Coronary artery (tissue), 2 donors: ENCODE data around the gene GALNT6.

Experiments
- DNase-seq: peaks from one replicate; pipeline ENCODE4 v3.0.0-alpha.2; 2017; ENCODE audit warnings: low spot score
- H3K27ac ChIP-seq, 2 donors: fragments of 200-600 bp; sonication (generic); one replicate each; pipeline ENCODE4 v1.5.1; 2016 to 2019
- H3K4me3 ChIP-seq: fragments of 200-600 bp; sonication (generic); 2 replicates; pipeline ENCODE4 v1.5.1; 2016; ENCODE audit warnings: mild to moderate bottlenecking, moderate library complexity
- TF ChIP-seq, protein P1 (sequence below): fragments of 200-600 bp; sonication (generic); IDR thresholded peaks from one replicate; pipeline ENCODE4 v1.5.1; 2019; ENCODE audit warnings: antibody characterized with exemption

Gene GALNT6

DNA sequence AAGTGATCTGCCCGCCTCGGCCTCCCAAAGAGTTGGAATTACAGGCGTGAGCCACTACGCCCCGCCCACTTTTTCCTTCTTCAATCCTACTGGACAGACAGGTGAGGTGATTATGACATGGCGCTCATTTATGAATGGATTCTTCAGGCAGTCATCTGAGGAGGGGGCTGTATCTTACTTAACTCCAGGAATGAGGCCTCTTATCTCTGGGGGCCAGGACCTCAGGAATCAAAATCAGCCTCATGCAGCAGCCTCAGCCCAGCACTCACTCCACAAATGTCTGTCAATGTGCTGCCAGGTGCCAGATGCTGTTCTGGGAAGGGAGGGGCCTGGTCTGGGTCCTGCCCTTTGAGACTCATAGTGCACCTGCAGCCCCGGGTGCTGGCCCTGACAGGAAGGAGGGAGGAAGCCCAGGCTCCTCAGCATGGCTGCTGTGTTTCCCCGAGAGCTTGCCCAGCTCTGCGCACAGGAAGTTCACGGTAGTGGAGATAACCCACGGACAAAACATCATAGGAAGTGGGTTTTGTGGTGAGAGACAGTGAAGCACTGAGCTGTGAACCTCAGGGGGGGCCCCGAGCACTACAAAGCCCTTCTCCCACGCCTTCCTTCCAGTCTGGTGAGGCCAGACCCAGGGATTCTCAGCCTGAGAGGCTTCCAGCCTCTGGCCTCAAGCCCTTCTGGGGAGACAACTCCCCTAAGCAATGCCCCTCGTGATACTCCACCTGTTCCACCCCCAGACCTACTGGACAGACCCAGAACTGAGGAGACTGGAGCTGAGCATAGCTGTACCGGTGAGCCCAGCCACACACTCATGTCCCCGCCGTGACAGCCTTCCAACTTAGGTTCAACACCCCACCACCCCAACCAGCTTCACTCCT, 22.3 kb downstream of the GALNT6 start:
- TF ChIP-seq, protein P1, sequence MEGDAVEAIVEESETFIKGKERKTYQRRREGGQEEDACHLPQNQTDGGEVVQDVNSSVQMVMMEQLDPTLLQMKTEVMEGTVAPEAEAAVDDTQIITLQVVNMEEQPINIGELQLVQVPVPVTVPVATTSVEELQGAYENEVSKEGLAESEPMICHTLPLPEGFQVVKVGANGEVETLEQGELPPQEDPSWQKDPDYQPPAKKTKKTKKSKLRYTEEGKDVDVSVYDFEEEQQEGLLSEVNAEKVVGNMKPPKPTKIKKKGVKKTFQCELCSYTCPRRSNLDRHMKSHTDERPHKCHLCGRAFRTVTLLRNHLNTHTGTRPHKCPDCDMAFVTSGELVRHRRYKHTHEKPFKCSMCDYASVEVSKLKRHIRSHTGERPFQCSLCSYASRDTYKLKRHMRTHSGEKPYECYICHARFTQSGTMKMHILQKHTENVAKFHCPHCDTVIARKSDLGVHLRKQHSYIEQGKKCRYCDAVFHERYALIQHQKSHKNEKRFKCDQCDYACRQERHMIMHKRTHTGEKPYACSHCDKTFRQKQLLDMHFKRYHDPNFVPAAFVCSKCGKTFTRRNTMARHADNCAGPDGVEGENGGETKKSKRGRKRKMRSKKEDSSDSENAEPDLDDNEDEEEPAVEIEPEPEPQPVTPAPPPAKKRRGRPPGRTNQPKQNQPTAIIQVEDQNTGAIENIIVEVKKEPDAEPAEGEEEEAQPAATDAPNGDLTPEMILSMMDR, result no peak
- no peak overlapping the region for H3K27ac ChIP-seq
- no peak for DNase-seq

GRCh38 chr12:51365276-51365675, 25.9 kb downstream of the GALNT6 start:
- no peak for DNase-seq
- TF ChIP-seq, protein P1, result no peak

More for the DNA sequence above, 22.3 kb downstream of the GALNT6 start:
- H3K4me3 ChIP-seq, result no peak overlapping the region

GRCh38 chr12:51364001-51364400, 27.2 kb downstream of the GALNT6 start:
- H3K27ac ChIP-seq, result no peak overlapping the region
- TF ChIP-seq, protein P1, result no peak
- no peak for DNase-seq
- H3K4me3 ChIP-seq, result no peak overlapping the region

More at GRCh38 chr12:51365276-51365675, 25.9 kb downstream of the GALNT6 start:
- Histone ChIP-seq H3K4me3 (no peak overlapping the region), H3K27ac (no peak overlapping the region)

DNA sequence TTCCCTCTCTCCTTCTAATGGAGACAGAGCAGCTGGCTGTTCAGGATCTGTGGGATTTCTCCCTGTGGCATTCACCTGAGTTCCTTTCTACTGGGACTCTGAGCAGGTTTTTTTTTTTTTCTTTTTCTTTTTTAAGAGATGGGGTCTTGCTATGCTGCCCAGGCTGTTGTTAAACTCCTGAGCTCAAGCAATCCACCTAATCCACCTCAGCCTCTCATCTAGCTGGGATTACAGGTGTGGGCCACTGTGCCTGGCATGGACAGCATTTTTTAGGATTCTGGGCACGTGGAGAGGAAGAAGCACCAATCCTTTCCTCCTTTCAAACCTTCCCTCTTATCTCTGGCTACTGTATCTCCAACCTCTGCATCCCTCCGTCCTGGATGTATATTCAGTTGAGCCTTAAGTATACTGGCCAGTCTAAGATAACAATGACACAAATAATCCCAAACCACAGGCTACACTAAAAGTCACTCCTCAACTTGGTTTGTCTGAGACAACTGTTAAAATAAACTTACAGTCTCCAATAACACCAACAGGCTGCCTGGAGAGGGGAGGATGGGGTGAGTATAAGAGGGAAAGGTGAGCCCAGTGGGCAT, 28.4 kb downstream of the GALNT6 start:
- Histone ChIP-seq H3K27ac (no peak overlapping the region), H3K4me3 (no peak overlapping the region)
- TF ChIP-seq, protein P1, result no peak
- no peak for DNase-seq

DNA sequence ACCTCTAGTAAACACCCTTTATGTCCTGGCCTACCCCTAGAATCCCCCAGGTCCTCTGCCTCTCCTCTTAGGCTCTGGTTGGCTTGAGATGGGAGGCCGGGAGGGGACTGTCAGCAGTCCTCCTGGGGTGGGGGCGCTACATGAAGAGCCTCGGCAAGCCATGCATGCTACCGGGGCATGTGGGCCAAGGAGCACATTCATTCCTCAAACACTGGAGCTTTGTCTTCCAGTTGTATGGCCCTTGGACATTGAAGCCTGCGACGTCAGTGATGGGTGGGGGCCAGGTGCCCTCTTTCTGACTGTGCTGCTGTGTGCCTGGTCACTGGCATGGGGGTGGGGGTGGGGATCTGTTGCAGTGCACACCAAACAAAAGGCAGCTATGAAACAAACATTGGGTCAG, 28.9 kb downstream of the GALNT6 start:
- DNase-seq, result no peak
- TF ChIP-seq, protein P1, result no peak
- H3K27ac ChIP-seq, result no peak overlapping the region
- H3K4me3 ChIP-seq, result no peak overlapping the region

- Histone ChIP-seq H3K27ac (no peak overlapping the region), H3K4me3 (no peak overlapping the region)
- no peak for DNase-seq
- TF ChIP-seq, protein P1, result no peak
These were observed 29.8 kb downstream of the GALNT6 start for GRCh38 chr12:51361161-51362016.
